Caco-2 (cell line): Measurements from ENCODE around the gene AFF1. TPM values are rescaled to one million over a fixed set of nuclear protein-coding genes. Genes with fewer than 3 reads are reported as not detected.
"Not testable (repeated sequence)": the region's sequence is repeated elsewhere in the genome, so short reads cannot be mapped to it uniquely, and the experiment has no call there.

Source experiments
- BruUV-seq: library from RNA; stranded (reverse); fragments of 400-500 nt; replicated peaks from 2 replicates; lab custom pipeline; 2021; lab: Mats Ljungman, UMichigan
- CTCF ChIA-PET: fragments of 300-600 bp; sonication (Branson Sonifier 250); formaldehyde crosslinking; loops from one replicate; lab custom pipeline; 2022; ENCODE audit warnings: antibody characterized with exemption; lab: Charles Lee
- POLR2A ChIA-PET: fragments of 300-600 bp; sonication (Branson Sonifier 250); formaldehyde crosslinking; loops from one replicate; lab custom pipeline; 2022; ENCODE audit warnings: antibody characterized with exemption; lab: Charles Lee
- DNase-seq, 2 experiments: peaks; one replicate each; pipeline versions ENCODE4 v3.0.0 to v3.0.0-alpha.2; 2020 to 2022
- H3K27me3 ChIP-seq: replicated peaks from 2 replicates; pipeline ENCODE4 v1.6.0; 2011; ENCODE audit warnings: low read length; ENCODE audit not compliant: control insufficient read depth, insufficient read depth
- H3K36me3 ChIP-seq: 2 replicates; pipeline ENCODE4 v1.5.1; 2011; ENCODE audit warnings: low read length; ENCODE audit not compliant: control insufficient read depth, insufficient read depth
- H3K4me1 ChIP-seq: fragments of 250-450 bp; sonication (Bioruptor Pico); 2 replicates; pipeline ENCODE4 v1.5.1; 2020; ENCODE audit warnings: mild to moderate bottlenecking
- H3K4me3 ChIP-seq: 2 replicates; pipeline ENCODE4 v1.5.1; 2011; ENCODE audit warnings: low read depth, mild to moderate bottlenecking, control low read depth, low read length
- H3K9me3 ChIP-seq: fragments of 250-450 bp; sonication (Bioruptor Pico); 2 replicates; pipeline ENCODE4 v1.5.1; 2020; ENCODE audit warnings: mild to moderate bottlenecking, moderate library complexity
- H3K27ac Mint-ChIP-seq: one replicate; pipeline ENCODE4 v1.8.0; 2022; ENCODE audit warnings: mixed read lengths; ENCODE audit not compliant: unreplicated experiment
- H3K27me3 Mint-ChIP-seq: one replicate; pipeline ENCODE4 v1.8.0; 2022; ENCODE audit warnings: mixed read lengths; ENCODE audit not compliant: insufficient read depth, unreplicated experiment
- H3K36me3 Mint-ChIP-seq: one replicate; pipeline ENCODE4 v1.8.0; 2022; ENCODE audit warnings: mild to moderate bottlenecking, mixed read lengths; ENCODE audit not compliant: insufficient read depth, unreplicated experiment
- H3K4me1 Mint-ChIP-seq: one replicate; pipeline ENCODE4 v1.8.0; 2022; ENCODE audit warnings: low read depth, mixed read lengths; ENCODE audit not compliant: unreplicated experiment
- H3K4me3 Mint-ChIP-seq: one replicate; pipeline ENCODE4 v1.8.0; 2022; ENCODE audit warnings: mild to moderate bottlenecking, moderate library complexity, mixed read lengths; ENCODE audit not compliant: unreplicated experiment
- H3K9me3 Mint-ChIP-seq: one replicate; pipeline ENCODE4 v1.8.0; 2022; ENCODE audit warnings: mixed read lengths; ENCODE audit not compliant: unreplicated experiment
- CTCF ChIP-seq, 2 experiments: fragments of 200-600 bp in 1 of 2; IDR thresholded peaks; 1 replicate in 1 of 2; 2 replicates in 1 of 2; pipeline versions ENCODE4 v1.5.1 to v1.8.0; 2011 to 2022; ENCODE audit warnings: antibody characterized with exemption in 1 of 2, control low read depth in 1 of 2, inconsistent platforms in 1 of 2, low read depth in 1 of 2, low read length in 1 of 2, mild to moderate bottlenecking in 1 of 2, moderate library complexity in 1 of 2; ENCODE audit not compliant: insufficient read depth in 1 of 2, severe bottlenecking in 1 of 2, unreplicated experiment in 1 of 2
- intact Hi-C: fragments of 100-400 bp; cut with micrococcal nuclease; formaldehyde crosslinking; loops from one replicate; pipeline ENCODE4 v1.10.0; 2022; ENCODE audit not compliant: unreplicated experiment
- total RNA-seq: library from RNA; stranded (reverse); gene quantifications from 2 replicates; pipeline ENCODE4 v1.2.3, GENCODE V29; 2022

Gene AFF1
- total RNA-seq, 1 experiment from 2014 or later, result 48.3 TPM

- Histone ChIP-seq H3K9me3 (no peaks in the 10 kb centered on the region), H3K4me1 (peaks cover 17% of the 10 kb centered on the region), H3K36me3 (no peaks in the 10 kb centered on the region), H3K27me3 (no peaks in the 10 kb centered on the region), H3K4me3 (no peak overlapping the region)
- no peak for DNase-seq
- ChIA-PET CTCF (no interaction called here), POLR2A (no interaction called here)
- no peaks in the 10 kb centered on the region for H3K9me3 Mint-ChIP-seq
- intact Hi-C loops, result no loop called here
- H3K27me3 Mint-ChIP-seq, result no peaks in the 10 kb centered on the region
- H3K4me1 Mint-ChIP-seq, result peaks cover 9% of the 10 kb centered on the region
- TF ChIP-seq CTCF (IDR thresholded peaks at IDR 0.05; ENCODE audit: insufficient read depth in 1 of 2, low read depth in 1 of 2, low read length in 1 of 2, severe bottlenecking in 1 of 2, unreplicated experiment in 1 of 2), result no peak
- H3K36me3 Mint-ChIP-seq, result no peaks in the 10 kb centered on the region
- H3K27ac Mint-ChIP-seq, result no peak overlapping the region
- H3K4me3 Mint-ChIP-seq, result no peak overlapping the region
- BruUV-seq, result no TSS peak
Measured at GRCh38 chr4:86981789-86982188, 47.0 kb downstream of the AFF1 start.

GRCh38 chr4:86985852-86986251 lies 51.0 kb downstream of the AFF1 start:
- H3K36me3 Mint-ChIP-seq, CTCF ChIA-PET, H3K4me3 ChIP-seq, DNase-seq, H3K4me1 Mint-ChIP-seq, H3K9me3 Mint-ChIP-seq, H3K27me3 ChIP-seq, H3K4me3 Mint-ChIP-seq, intact Hi-C loops, H3K27me3 Mint-ChIP-seq, H3K36me3 ChIP-seq, H3K4me1 ChIP-seq, BruUV-seq, H3K9me3 ChIP-seq, H3K27ac Mint-ChIP-seq: not testable (repeated sequence)
- POLR2A ChIA-PET, result interaction anchor here (0.6 kb wide), 1 partner anchor 51 kb away, joined by 3 read pairs; no protein-coding TSS in a partner anchor

- BruUV-seq, H3K4me3 Mint-ChIP-seq, POLR2A ChIA-PET, intact Hi-C loops, CTCF ChIA-PET, H3K4me3 ChIP-seq, H3K36me3 ChIP-seq, H3K4me1 Mint-ChIP-seq, H3K36me3 Mint-ChIP-seq, H3K9me3 Mint-ChIP-seq, H3K27me3 Mint-ChIP-seq, DNase-seq, H3K27ac Mint-ChIP-seq, H3K9me3 ChIP-seq, H3K4me1 ChIP-seq, H3K27me3 ChIP-seq: not testable (repeated sequence)
Measured at GRCh38 chr4:86989658-86990057, 54.8 kb downstream of the AFF1 start.

- Mint-ChIP-seq H3K4me3 (no peak overlapping the region), H3K27me3 (no peaks in the 10 kb centered on the region), H3K9me3 (no peaks in the 10 kb centered on the region), H3K27ac (no peak overlapping the region), H3K36me3 (peaks cover 5% of the 10 kb centered on the region), H3K4me1 (peaks cover 8% of the 10 kb centered on the region)
- Histone ChIP-seq H3K36me3 (no peaks in the 10 kb centered on the region), H3K27me3 (no peaks in the 10 kb centered on the region), H3K9me3 (no peaks in the 10 kb centered on the region), H3K4me1 (peaks cover 7% of the 10 kb centered on the region; the same call in 1 of the 2 replicates), H3K4me3 (no peak overlapping the region)
- BruUV-seq, result no TSS peak
- ChIA-PET POLR2A (no interaction called here), CTCF (no interaction called here)
- TF ChIP-seq CTCF (IDR thresholded peaks at IDR 0.05; ENCODE audit: insufficient read depth in 1 of 2, low read depth in 1 of 2, low read length in 1 of 2, severe bottlenecking in 1 of 2, unreplicated experiment in 1 of 2), result no peak
- DNase-seq, result no peak
- intact Hi-C loops, result no loop called here
Measured at GRCh38 chr4:86990510-86990909, 55.7 kb downstream of the AFF1 start.
